ENCODE measurements around the gene B4GALNT4. TPM values are rescaled to one million over a fixed set of nuclear protein-coding genes. Genes with fewer than 3 reads are reported as not detected.
"Not testable (repeated sequence)": the region's sequence is repeated elsewhere in the genome, so short reads cannot be mapped to it uniquely, and the experiment has no call there.

B4GALNT4 gene
- total RNA-seq, 1 donor from 2014 or later, result 0.32 TPM

DNA sequence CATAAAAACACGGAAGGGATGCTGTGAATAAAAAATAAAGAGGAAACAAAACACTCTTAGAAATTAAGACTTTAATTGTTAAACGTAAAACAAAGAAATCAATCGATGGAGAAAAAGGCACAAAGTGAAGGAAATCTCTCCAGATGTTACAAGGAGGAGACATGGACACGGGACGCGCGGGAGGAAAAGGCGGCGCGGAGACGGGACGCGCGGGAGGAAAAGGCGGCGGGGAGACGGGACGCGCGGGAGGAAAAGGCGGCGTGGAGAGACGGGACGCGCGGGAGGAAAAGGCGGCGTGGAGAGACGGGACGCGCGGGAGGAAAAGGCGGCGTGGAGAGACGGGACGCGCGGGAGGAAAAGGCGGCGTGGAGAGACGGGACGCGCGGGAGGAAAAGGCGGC is 55.5 kb downstream of the B4GALNT4 start:
- ATAC-seq, result not testable (repeated sequence)

DNA sequence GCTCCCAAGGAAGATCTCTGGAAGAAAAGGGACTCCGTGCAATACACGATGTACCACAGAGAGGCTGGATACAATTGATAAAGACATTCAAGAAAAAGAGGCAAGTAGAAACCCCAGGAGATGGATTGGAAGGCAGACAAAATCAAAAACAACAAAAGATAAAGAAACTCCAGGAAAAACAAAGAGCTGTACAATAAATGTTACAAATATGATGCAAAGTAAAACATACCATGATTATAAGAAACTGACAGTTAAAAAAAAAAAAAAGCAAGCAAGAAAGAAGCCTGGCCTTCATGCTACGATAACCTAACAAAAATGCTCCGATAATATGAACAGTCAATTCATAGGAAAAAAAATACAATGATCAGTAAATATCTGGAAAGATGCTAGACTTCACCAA is 56.0 kb downstream of the B4GALNT4 start:
- no peak for ATAC-seq

DNA sequence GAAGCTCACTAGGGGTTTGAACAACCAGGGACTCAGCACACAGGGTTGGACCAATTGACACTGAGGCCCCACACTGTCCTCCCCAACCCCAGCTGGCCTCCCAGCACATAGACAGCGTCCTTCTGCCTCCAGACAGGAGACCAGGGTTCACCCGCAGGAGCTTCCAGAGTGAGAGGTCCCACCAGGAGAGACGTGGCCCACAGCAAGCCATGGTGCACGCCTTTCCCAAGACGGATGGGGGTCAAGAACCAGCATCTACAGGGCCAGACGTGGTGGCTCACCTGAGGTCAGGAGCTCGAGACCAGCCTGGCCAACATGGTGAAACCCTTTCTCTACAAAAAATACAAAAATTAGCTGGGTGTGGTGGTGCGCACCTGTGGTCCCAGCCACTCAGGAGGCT is 57.6 kb downstream of the B4GALNT4 start:
- no peak for ATAC-seq

- peak; percentile 5 for ATAC-seq
Measured at GRCh38 chr11:428295-428694, 59.0 kb downstream of the B4GALNT4 start.

DNA sequence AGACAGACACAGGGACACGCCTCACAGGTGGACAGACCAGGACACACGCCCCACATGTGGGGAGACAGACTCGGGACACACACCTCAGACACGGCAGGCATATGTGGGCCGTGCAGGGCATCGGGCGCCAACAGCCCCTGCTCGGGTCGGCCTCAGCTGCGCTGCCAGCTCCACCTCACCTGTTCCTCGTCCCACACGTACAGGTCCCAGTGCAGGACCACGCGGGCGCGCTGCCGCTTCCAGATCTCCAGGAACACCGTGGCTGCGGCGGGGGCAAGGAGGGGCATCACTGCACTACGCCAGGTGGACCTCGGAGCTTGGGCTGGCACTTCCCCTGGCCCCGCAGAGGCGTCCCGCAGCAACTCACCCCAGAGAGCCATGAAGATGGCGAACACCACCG is 60.1 kb downstream of the B4GALNT4 start:
- no peak for ATAC-seq

GRCh38 chr11:429931-430456 is 60.7 kb downstream of the B4GALNT4 start:
- ATAC-seq, result no peak

Other genes starting within 250 kb of the B4GALNT4 start
- not detected for gene SCGB1C1, start 176.4 kb upstream of the B4GALNT4 start, total RNA-seq
- gene BET1L, start 162.1 kb upstream of the B4GALNT4 start, total RNA-seq, result 20.5 TPM
- 60.3 TPM for gene RIC8A, start 161.8 kb upstream of the B4GALNT4 start, total RNA-seq
- gene SIRT3, start 133.2 kb upstream of the B4GALNT4 start, total RNA-seq, result 6.2 TPM
- gene PSMD13, start 132.5 kb upstream of the B4GALNT4 start, total RNA-seq, result 81.8 TPM
- 0.12 TPM for gene NLRP6, start 91.1 kb upstream of the B4GALNT4 start, total RNA-seq
- 2.4 TPM for gene PGGHG, start 80.4 kb upstream of the B4GALNT4 start, total RNA-seq
- gene IFITM5, start 70.0 kb upstream of the B4GALNT4 start, total RNA-seq, result not detected
- gene IFITM2, start 61.7 kb upstream of the B4GALNT4 start, total RNA-seq, result 94.0 TPM
- 59.8 TPM for gene IFITM1, start 55.5 kb upstream of the B4GALNT4 start, total RNA-seq
- 180 TPM for gene IFITM3, start 48.6 kb upstream of the B4GALNT4 start, total RNA-seq
- 359 TPM for gene PKP3, start 24.7 kb downstream of the B4GALNT4 start, total RNA-seq
- 15.4 TPM for gene SIGIRR, start 45.5 kb downstream of the B4GALNT4 start, total RNA-seq
- 12.8 TPM for gene ANO9, start 72.5 kb downstream of the B4GALNT4 start, total RNA-seq
- gene PTDSS2, start 80.8 kb downstream of the B4GALNT4 start, total RNA-seq, result 12.0 TPM
- 152 TPM for gene RNH1, start 137.7 kb downstream of the B4GALNT4 start, total RNA-seq
- gene HRAS, start 166.1 kb downstream of the B4GALNT4 start, total RNA-seq, result 118 TPM
- 1.3 TPM for gene LRRC56, start 168.0 kb downstream of the B4GALNT4 start, total RNA-seq
- 3.0 TPM for gene LMNTD2, start 191.2 kb downstream of the B4GALNT4 start, total RNA-seq
- gene RASSF7, start 191.5 kb downstream of the B4GALNT4 start, total RNA-seq, result 19.6 TPM
- gene PHRF1, start 207.0 kb downstream of the B4GALNT4 start, total RNA-seq, result 17.6 TPM
- 19.5 TPM for gene IRF7, start 246.5 kb downstream of the B4GALNT4 start, total RNA-seq